ENCODE measurements around the gene POM121L12. TPM values are rescaled to one million over a fixed set of nuclear protein-coding genes. Genes with fewer than 3 reads are reported as not detected.

The POM121L12 gene
- polyA plus RNA-seq, 1 donor (not counting 4 experiments of a cell fraction or from before 2014, with no cell fraction given), result not detected

DNA sequence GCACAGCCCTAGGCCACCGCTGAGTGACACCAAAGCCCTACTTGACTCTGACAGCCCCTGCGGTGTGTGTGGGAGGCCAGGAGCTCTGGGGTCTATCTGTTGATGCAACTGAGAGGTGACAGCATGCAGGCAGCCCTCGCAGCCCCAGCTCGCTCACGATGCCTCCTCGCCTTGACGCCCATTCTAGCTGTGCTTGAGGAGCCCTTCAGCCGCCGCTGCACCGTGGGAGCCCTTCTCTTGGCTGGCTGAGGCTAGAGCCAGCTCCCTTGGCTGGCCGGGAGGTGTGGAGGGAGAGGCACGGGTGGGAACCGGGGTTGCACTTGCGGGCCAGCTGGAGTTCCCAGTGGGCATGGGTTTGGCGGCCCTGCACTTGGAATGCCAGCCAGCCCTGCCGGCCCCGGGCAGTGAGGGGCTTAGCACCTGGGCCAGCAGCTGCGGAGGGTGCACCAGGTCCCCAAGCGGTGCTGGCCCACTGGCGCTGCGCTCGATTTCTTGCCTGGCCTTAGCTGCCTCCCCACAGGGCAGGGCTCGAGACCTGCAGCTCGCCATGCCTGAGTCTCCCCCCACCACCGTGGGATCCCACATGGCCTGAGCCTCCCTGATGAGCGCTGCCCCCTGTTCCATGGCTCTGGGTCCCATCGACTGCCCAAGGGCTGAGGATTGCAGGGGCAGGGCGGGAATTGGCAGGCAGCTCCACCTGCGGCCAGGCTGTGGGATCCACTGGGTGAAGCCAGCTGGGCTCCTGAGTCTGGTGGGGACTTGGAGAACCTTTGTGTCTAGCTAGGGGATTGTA is 31.6 kb upstream of the POM121L12 start:
- Histone ChIP-seq H3K27me3 (ENCODE audit: control insufficient read depth, extremely low read depth, insufficient read depth, low read length) (no peaks in the 10 kb centered on the region), H3K4me3 (ENCODE audit: control insufficient read depth in 2 of 3, extremely low read depth in 1 of 3, insufficient read depth in 2 of 3, low read depth in 1 of 3, low read length in 3 of 3) (no peak overlapping the region), H2AFZ (ENCODE audit: control insufficient read depth, low read length) (no peak overlapping the region), H3K4me1 (ENCODE audit: control insufficient read depth, extremely low read depth, insufficient read depth, low read length) (no peaks in the 10 kb centered on the region), H3K9me1 (ENCODE audit: control insufficient read depth, extremely low read depth, insufficient read depth, low read length) (no peaks in the 10 kb centered on the region), H3K27ac (ENCODE audit: control insufficient read depth, insufficient read depth, low read length) (no peak overlapping the region), H3K9me3 (ENCODE audit: control insufficient read depth, low read depth, low read length) (no peaks in the 10 kb centered on the region), H4K20me1 (ENCODE audit: control insufficient read depth, extremely low read depth, insufficient read depth, low read length) (no peaks in the 10 kb centered on the region), H3K4me2 (ENCODE audit: control insufficient read depth, extremely low read depth, insufficient read depth, low read depth, low read length) (no peak overlapping the region), H3K36me3 (ENCODE audit: control insufficient read depth in 2 of 2, extremely low read depth in 1 of 2, insufficient read depth in 2 of 2, low read length in 2 of 2) (no peaks in the 10 kb centered on the region), H3K9ac (ENCODE audit: control insufficient read depth, extremely low read depth, insufficient read depth, low read length) (no peak overlapping the region), H3K79me2 (ENCODE audit: control insufficient read depth, insufficient read depth, low read length) (no peaks in the 10 kb centered on the region)
- TF ChIP-seq CTCF (optimal IDR thresholded peaks at IDR 0.05 in 1 of 3, IDR thresholded peaks at IDR 0.05 in 1 of 3, conservative IDR thresholded peaks at IDR 0.05 in 1 of 3; ENCODE audit: extremely low read depth in 1 of 3, insufficient read depth in 2 of 3, low read length in 3 of 3) (no peak), EZH2 (IDR thresholded peaks at IDR 0.05; ENCODE audit: low read length) (no peak)
- FAIRE-seq (no peak), DNase-seq (ENCODE audit: low read depth, low spot score) (no peak)
- dilution Hi-C loops (cut with MboI; ENCODE audit: extremely low pct_ligation_motif_present, low sequenced_read_pairs), result no loop called here

DNA sequence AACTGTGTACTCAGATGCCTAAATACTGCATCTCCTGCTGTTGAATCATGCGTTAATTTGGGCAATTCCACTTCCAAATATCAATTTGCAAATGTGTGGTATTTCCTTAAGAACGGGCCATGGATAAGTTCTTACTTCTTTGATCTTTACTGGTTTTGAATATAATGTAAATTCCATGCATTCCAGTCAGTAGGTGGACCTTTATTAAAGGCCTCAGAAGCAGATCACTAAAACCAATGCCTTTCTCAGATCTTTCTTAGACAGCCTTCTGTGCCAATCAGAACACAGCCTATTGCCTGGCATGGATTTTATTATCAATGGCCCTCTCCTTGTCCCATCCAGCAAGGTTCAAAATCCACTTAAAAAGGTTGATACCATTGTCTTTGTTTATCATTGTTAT is 21.5 kb upstream of the POM121L12 start:
- no peak for TF ChIP-seq CTCF (optimal IDR thresholded peaks at IDR 0.05 in 1 of 3, IDR thresholded peaks at IDR 0.05 in 1 of 3, conservative IDR thresholded peaks at IDR 0.05 in 1 of 3; ENCODE audit: extremely low read depth in 1 of 3, insufficient read depth in 2 of 3, low read length in 3 of 3)
- dilution Hi-C loops (cut with MboI; ENCODE audit: extremely low pct_ligation_motif_present, low sequenced_read_pairs), result no loop called here
- no peak overlapping the region for H3K9ac ChIP-seq (ENCODE audit: control insufficient read depth, extremely low read depth, insufficient read depth, low read length)

More for the DNA sequence above, 21.5 kb upstream of the POM121L12 start:
- Histone ChIP-seq H3K27ac (ENCODE audit: control insufficient read depth, insufficient read depth, low read length) (no peak overlapping the region), H2AFZ (ENCODE audit: control insufficient read depth, low read length) (no peak overlapping the region), H3K36me3 (ENCODE audit: control insufficient read depth in 2 of 2, extremely low read depth in 1 of 2, insufficient read depth in 2 of 2, low read length in 2 of 2) (no peaks in the 10 kb centered on the region), H3K9me3 (ENCODE audit: control insufficient read depth, low read depth, low read length) (peaks cover 3% of the 10 kb centered on the region), H3K4me1 (ENCODE audit: control insufficient read depth, extremely low read depth, insufficient read depth, low read length) (no peaks in the 10 kb centered on the region), H3K27me3 (ENCODE audit: control insufficient read depth, extremely low read depth, insufficient read depth, low read length) (no peaks in the 10 kb centered on the region), H4K20me1 (ENCODE audit: control insufficient read depth, extremely low read depth, insufficient read depth, low read length) (no peaks in the 10 kb centered on the region), H3K79me2 (ENCODE audit: control insufficient read depth, insufficient read depth, low read length) (no peaks in the 10 kb centered on the region), H3K9me1 (ENCODE audit: control insufficient read depth, extremely low read depth, insufficient read depth, low read length) (no peaks in the 10 kb centered on the region), H3K4me2 (ENCODE audit: control insufficient read depth, extremely low read depth, insufficient read depth, low read depth, low read length) (no peak overlapping the region), H3K4me3 (ENCODE audit: control insufficient read depth in 2 of 3, extremely low read depth in 1 of 3, insufficient read depth in 2 of 3, low read depth in 1 of 3, low read length in 3 of 3) (no peak overlapping the region)
- FAIRE-seq (no peak), DNase-seq (ENCODE audit: low read depth, low spot score) (no peak)

All from keratinocyte (primary cell).